Ascending aorta (tissue), 2 donors: Measurements from ENCODE around the gene MAP7. TPM values are rescaled to one million over a fixed set of nuclear protein-coding genes. Genes with fewer than 3 reads are reported as not detected.

Source experiments
- DNase-seq, 2 donors: peaks; one replicate each; pipeline ENCODE4 v3.0.0-alpha.2; 2019; ENCODE audit warnings: low spot score in 2 of 2
- H3K27ac ChIP-seq, 2 donors: fragments of 200-600 bp; sonication (generic); one replicate each; pipeline ENCODE4 v1.5.1; 2016 to 2017; ENCODE audit warnings: mild to moderate bottlenecking in 1 of 2
- H3K27me3 ChIP-seq: fragments of 200-600 bp; sonication (generic); one replicate; pipeline ENCODE4 v1.5.1; 2017
- H3K36me3 ChIP-seq, 2 donors: fragments of 200-600 bp; sonication (generic); one replicate each; pipeline ENCODE4 v1.5.1; 2016
- H3K4me1 ChIP-seq, 2 donors: fragments of 200-600 bp; sonication (generic); one replicate each; pipeline ENCODE4 v1.5.1; 2016 to 2017; ENCODE audit warnings: mild to moderate bottlenecking in 1 of 2
- H3K4me3 ChIP-seq, 2 donors: fragments of 200-600 bp; sonication (generic); one replicate each; pipeline ENCODE4 v1.5.1; 2016 to 2017; ENCODE audit warnings: mild to moderate bottlenecking in 1 of 2
- H3K9me3 ChIP-seq, 2 donors: fragments of 200-600 bp; sonication (generic); one replicate each; pipeline ENCODE4 v1.5.1; 2016
- CTCF ChIP-seq, 3 experiments: fragments of 200-600 bp in 2 of 3; fragments of 450-650 bp in 1 of 3; sonication (generic) in 2 of 3; IDR thresholded peaks; one replicate each; pipeline ENCODE4 v1.5.1; 2016 to 2019; ENCODE audit warnings: antibody characterized with exemption in 3 of 3, mild to moderate bottlenecking in 1 of 3, moderate library complexity in 1 of 3
- intact Hi-C: fragments of 100-400 bp; cut with DNase I; formaldehyde crosslinking; loops from one replicate; pipeline ENCODE4 v1.15.1; 2023
- total RNA-seq: library from RNA; depleted of rRNA; stranded (reverse); fragments of >200 nt; gene quantifications from one replicate; pipeline ENCODE4 v1.1.0, GENCODE V29; 2016

Gene MAP7
- total RNA-seq, 1 donor from 2014 or later, result not detected

- Histone ChIP-seq H3K36me3 (no peaks in the 10 kb centered on the region), H3K4me1 (peaks cover 0 to 2% of the 10 kb centered on the region in 2 donors), H3K4me3 (no peak overlapping the region), H3K27me3 (no peaks in the 10 kb centered on the region), H3K9me3 (no peaks in the 10 kb centered on the region), H3K27ac (no peak overlapping the region)
- no peak for DNase-seq
- TF ChIP-seq CTCF (IDR thresholded peaks at IDR 0.05), result no peak
- intact Hi-C loops, result no loop called here
Observed at GRCh38 chr6:136411453-136412354, 138.5 kb downstream of the MAP7 start.

GRCh38 chr6:136411025-136411325, 139.2 kb downstream of the MAP7 start:
- Histone ChIP-seq H3K9me3 (no peaks in the 10 kb centered on the region), H3K27me3 (no peaks in the 10 kb centered on the region), H3K27ac (no peak overlapping the region), H3K4me1 (peaks cover 0 to 2% of the 10 kb centered on the region in 2 donors), H3K36me3 (no peaks in the 10 kb centered on the region), H3K4me3 (no peak overlapping the region)
- no peak for TF ChIP-seq CTCF (IDR thresholded peaks at IDR 0.05)
- intact Hi-C loops, result no loop called here
- no peak for DNase-seq

GRCh38 chr6:136410201-136411024, 139.8 kb downstream of the MAP7 start:
- H3K27me3 ChIP-seq, result no peaks in the 10 kb centered on the region
- H3K36me3 ChIP-seq, result no peaks in the 10 kb centered on the region
- intact Hi-C loops, result no loop called here
- H3K9me3 ChIP-seq, result no peaks in the 10 kb centered on the region
- TF ChIP-seq CTCF (IDR thresholded peaks at IDR 0.05), result no peak
- no peak overlapping the region for H3K4me3 ChIP-seq
- no peak for DNase-seq
- H3K4me1 ChIP-seq, result peaks cover 0 to 2% of the 10 kb centered on the region in 2 donors
- H3K27ac ChIP-seq, result no peak overlapping the region

GRCh38 chr6:136409597-136409996, 140.6 kb downstream of the MAP7 start:
- Histone ChIP-seq H3K36me3 (no peaks in the 10 kb centered on the region), H3K9me3 (no peaks in the 10 kb centered on the region), H3K27me3 (no peaks in the 10 kb centered on the region), H3K27ac (no peak overlapping the region), H3K4me1 (peaks cover 0 to 2% of the 10 kb centered on the region in 2 donors), H3K4me3 (no peak overlapping the region)
- DNase-seq, result no peak
- intact Hi-C loops, result no loop called here
- no peak for TF ChIP-seq CTCF (IDR thresholded peaks at IDR 0.05)

- Histone ChIP-seq H3K4me3 (no peak overlapping the region), H3K27me3 (no peaks in the 10 kb centered on the region), H3K36me3 (no peaks in the 10 kb centered on the region), H3K27ac (no peak overlapping the region), H3K4me1 (peaks cover 0 to 2% of the 10 kb centered on the region in 2 donors), H3K9me3 (no peaks in the 10 kb centered on the region)
- intact Hi-C loops, result no loop called here
- no peak for DNase-seq
- no peak for TF ChIP-seq CTCF (IDR thresholded peaks at IDR 0.05)
Observed at GRCh38 chr6:136408204-136408603, 142.0 kb downstream of the MAP7 start.
